Measurements from ENCODE around the gene MUS81. TPM values are rescaled to one million over a fixed set of nuclear protein-coding genes. Genes with fewer than 3 reads are reported as not detected.
A peak's percentile ranks its signal among the peaks of the same experiment; 100 is the strongest.

MUS81 gene
- total RNA-seq, 2 experiments from 2014 or later = 37.7 to 39.2 TPM

GRCh38 chr11:65894034-65894591 lies 33.9 kb downstream of the MUS81 start:
- DNase-seq = peak in 4 of 14 experiments; percentile 54 to 67 (median 64)
- POLR2A ChIA-PET = interaction anchor here (0.6 to 2.8 kb wide), 9 partner anchors 9 to 385 kb away, joined by 3 to 15 read pairs (median 4); partner anchors contain the start of genes MUS81 and PCNX3
- intact Hi-C loops (cut with DNase I, micrococcal nuclease) = no loop called here

GRCh38 chr11:65895482-65895981 lies 35.3 kb downstream of the MUS81 start:
- ChIA-PET POLR2A (no interaction called here), CTCF (interaction anchor here (3.9 kb wide), 1 partner anchor 11 kb away, joined by 17 read pairs; no protein-coding TSS in a partner anchor)
- Histone ChIP-seq H3K27me3 (ENCODE audit: control insufficient read depth in 1 of 2, insufficient read depth in 2 of 2, low read length in 2 of 2) (peaks cover 9 to 12% of the 10 kb centered on the region in 2 experiments), H3K4me1 (ENCODE audit: insufficient read depth, low read length) (peaks cover 61% of the 10 kb centered on the region), H3K36me3 (ENCODE audit: insufficient read depth, low read length) (no peaks in the 10 kb centered on the region), H3K4me3 (ENCODE audit: low read length) (no peak overlapping the region), H3K27ac (ENCODE audit: low read depth in 1 of 2, low read length in 2 of 2) (no peak overlapping the region), H3K9me3 (ENCODE audit: control insufficient read depth in 1 of 2, insufficient read depth in 1 of 2, low read length in 2 of 2) (peaks cover 0 to 7% of the 10 kb centered on the region in 2 experiments)
- intact Hi-C loops (cut with DNase I, micrococcal nuclease) = no loop called here
- DNase-seq (no peak), ATAC-seq (ENCODE audit: poor library complexity) (no peak)
- Mint-ChIP-seq H3K27me3 (peaks cover 2% of the 10 kb centered on the region), H3K36me3 (ENCODE audit: low read depth) (no peaks in the 10 kb centered on the region), H3K27ac (peak overlapping the region; percentile 59), H3K9me3 (no peaks in the 10 kb centered on the region), H3K4me1 (ENCODE audit: low read depth) (peaks cover 30% of the 10 kb centered on the region), H3K4me3 (peak overlapping the region; percentile 60)
- TF ChIP-seq CTCF (IDR thresholded peaks at IDR 0.05) = no peak

More at GRCh38 chr11:65894034-65894591, 33.9 kb downstream of the MUS81 start:
- no peaks in the 10 kb centered on the region for H3K27me3 Mint-ChIP-seq
- peak overlapping the region; percentile 88 for H3K4me3 Mint-ChIP-seq
- Histone ChIP-seq H3K9me3 (ENCODE audit: control insufficient read depth in 1 of 2, insufficient read depth in 1 of 2, low read length in 2 of 2) (peaks cover 0 to 2% of the 10 kb centered on the region in 2 experiments), H3K27me3 (ENCODE audit: control insufficient read depth in 1 of 2, insufficient read depth in 2 of 2, low read length in 2 of 2) (peaks cover 3% of the 10 kb centered on the region in 2 experiments), H3K27ac (ENCODE audit: low read depth in 1 of 2, low read length in 2 of 2) (peak overlapping the region; percentile 60 to 77), H3K36me3 (ENCODE audit: insufficient read depth, low read length) (no peaks in the 10 kb centered on the region), H3K4me1 (ENCODE audit: insufficient read depth, low read length) (peaks cover 61% of the 10 kb centered on the region), H3K4me3 (ENCODE audit: low read length) (peak overlapping the region; percentile 40)
- ATAC-seq (ENCODE audit: poor library complexity) = no peak
- CTCF ChIA-PET = interaction anchor here (0.9 to 1.4 kb wide), 2 partner anchors 9 to 34 kb away, joined by 3 to 5 read pairs; partner anchors contain the start of gene MUS81
- no peaks in the 10 kb centered on the region for H3K9me3 Mint-ChIP-seq
- peaks cover 7% of the 10 kb centered on the region for H3K36me3 Mint-ChIP-seq (ENCODE audit: low read depth)
- peak overlapping the region; percentile 88 for H3K27ac Mint-ChIP-seq
- peaks cover 43% of the 10 kb centered on the region for H3K4me1 Mint-ChIP-seq (ENCODE audit: low read depth)
- no peak for TF ChIP-seq CTCF (IDR thresholded peaks at IDR 0.05)

- peaks cover 33% of the 10 kb centered on the region for H3K4me1 Mint-ChIP-seq (ENCODE audit: low read depth)
- TF ChIP-seq CTCF (IDR thresholded peaks at IDR 0.05) = no peak
- no peaks in the 10 kb centered on the region for H3K9me3 Mint-ChIP-seq
- intact Hi-C loops (cut with DNase I, micrococcal nuclease) = no loop called here
- no peaks in the 10 kb centered on the region for H3K36me3 Mint-ChIP-seq (ENCODE audit: low read depth)
- Histone ChIP-seq H3K4me1 (ENCODE audit: insufficient read depth, low read length) (peaks cover 62% of the 10 kb centered on the region), H3K27me3 (ENCODE audit: control insufficient read depth in 1 of 2, insufficient read depth in 2 of 2, low read length in 2 of 2) (peaks cover 9 to 12% of the 10 kb centered on the region in 2 experiments), H3K36me3 (ENCODE audit: insufficient read depth, low read length) (no peaks in the 10 kb centered on the region), H3K4me3 (ENCODE audit: low read length) (no peak overlapping the region), H3K27ac (ENCODE audit: low read depth in 1 of 2, low read length in 2 of 2) (no peak overlapping the region), H3K9me3 (ENCODE audit: control insufficient read depth in 1 of 2, insufficient read depth in 1 of 2, low read length in 2 of 2) (peaks cover 0 to 7% of the 10 kb centered on the region in 2 experiments)
- peak in 1 of 14 experiments; percentile 14 for DNase-seq
- no peak for ATAC-seq (ENCODE audit: poor library complexity)
- CTCF ChIA-PET = interaction anchor here (3.9 kb wide), 1 partner anchor 12 kb away, joined by 17 read pairs; no protein-coding TSS in a partner anchor
- H3K27me3 Mint-ChIP-seq = peaks cover 5% of the 10 kb centered on the region
- POLR2A ChIA-PET = no interaction called here
- peak overlapping the region; percentile 17 for H3K27ac Mint-ChIP-seq
- peak overlapping the region; percentile 45 for H3K4me3 Mint-ChIP-seq
Measured at GRCh38 chr11:65896034-65896999, 36.1 kb downstream of the MUS81 start.
